ENCODE data around the gene ABLIM2.

The ABLIM2 gene

DNA sequence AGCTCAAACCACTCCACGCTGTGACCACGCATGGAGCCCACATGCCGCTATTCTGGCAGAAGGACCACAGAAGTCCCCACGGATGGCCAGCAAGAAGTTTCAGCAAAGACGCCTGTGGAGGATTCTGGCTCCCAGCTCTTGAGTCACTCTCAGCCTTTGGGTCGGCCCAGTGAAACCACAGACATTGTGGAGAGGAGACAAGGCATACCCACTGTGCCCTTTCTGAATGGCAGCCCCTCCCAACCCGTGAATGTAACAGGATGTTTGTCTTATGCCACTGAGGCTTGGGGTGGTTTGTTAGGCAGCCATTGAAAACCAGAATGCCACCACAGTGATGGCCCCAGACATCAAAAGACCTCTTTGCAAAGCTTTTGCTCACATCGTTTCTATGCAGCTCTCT, 42.7 kb downstream of the ABLIM2 start:
- DNase-seq = no peak

DNA sequence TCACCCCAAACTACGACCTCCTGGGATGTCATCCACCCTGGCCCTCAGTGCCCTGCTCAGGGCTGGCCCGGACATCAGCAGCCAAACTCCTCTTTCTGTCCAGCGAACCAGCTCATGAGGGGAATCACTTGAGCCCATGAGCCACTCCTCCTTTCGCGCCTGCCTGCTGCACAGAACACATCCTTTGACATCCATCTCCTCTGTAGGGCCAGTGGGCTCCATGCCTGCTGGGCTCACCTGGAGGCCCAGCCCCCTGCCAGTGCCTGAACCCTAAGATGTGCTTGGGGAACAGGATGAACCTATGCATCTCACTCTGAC, 43.5 kb downstream of the ABLIM2 start:
- no peak for DNase-seq

DNA sequence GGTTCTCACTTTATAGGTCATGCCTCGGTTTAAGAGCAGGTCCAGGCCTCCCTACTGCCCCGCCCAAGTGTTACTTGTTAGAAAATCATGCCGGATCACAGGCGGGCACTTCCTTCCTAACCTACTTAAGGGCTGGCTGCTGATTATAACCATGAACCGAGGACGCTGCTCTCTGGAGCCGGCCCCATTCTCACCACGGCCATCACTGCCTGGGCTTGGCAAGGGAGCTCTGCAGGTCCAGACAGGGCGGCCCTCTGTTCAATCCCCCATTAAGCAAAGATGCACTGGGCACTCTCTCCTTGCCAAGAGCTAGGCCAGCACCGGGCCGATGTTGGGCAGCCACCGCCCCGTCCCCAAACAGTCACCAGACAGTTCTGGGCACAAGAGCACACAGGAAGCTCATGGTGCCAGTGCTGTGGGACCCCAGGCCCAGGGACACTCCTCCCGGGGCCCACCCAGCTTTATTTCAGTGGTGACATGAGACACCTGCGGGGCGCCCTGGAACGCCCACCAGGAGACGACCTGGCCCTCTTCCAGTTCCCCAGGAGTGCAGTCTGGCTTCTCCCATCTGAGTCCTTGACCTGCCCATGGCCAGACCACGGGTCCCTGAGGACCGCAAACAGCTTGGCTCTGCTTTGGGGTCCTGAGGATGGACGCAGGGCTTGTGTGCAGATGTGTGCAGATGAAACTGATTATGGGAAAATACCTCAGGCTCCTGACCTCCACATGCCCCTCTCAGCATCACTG, 44.0 kb downstream of the ABLIM2 start:
- DNase-seq = no peak

DNA sequence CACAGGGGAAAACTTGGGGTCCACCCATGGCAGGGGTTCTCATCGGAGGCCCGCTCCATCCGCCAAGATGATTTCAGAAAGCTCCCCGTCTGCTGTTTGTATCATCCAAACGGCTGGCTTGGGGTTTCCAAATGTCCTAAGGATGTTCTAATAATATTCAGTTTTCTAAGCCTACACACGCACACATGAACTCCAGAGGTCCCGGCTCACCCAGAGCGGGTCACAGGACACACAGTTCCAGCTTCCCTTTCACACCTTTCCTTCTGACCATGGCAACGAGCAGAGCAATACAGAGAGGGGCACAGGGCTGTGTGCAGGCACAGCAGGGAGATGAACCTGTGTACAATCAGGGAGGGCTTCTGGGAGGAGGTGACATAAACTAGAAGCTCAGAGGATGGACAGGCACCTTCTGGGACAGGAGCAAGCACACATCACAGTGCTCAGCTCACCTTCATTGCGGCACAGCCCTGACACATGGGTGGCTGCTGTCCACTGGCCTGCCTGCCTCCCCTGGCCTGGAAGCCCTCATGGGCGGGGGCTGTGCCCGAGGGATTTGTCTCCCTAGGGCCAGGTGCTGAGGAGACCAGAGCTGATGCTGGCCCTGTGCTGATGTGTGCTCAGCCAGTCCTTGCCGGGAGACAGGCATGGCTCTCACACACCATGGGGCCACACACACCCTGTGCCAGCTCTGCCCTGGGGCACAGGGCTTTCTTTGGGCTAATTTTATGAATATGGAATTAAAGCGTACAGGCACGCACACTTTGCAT, 44.8 kb downstream of the ABLIM2 start:
- no peak for DNase-seq

DNA sequence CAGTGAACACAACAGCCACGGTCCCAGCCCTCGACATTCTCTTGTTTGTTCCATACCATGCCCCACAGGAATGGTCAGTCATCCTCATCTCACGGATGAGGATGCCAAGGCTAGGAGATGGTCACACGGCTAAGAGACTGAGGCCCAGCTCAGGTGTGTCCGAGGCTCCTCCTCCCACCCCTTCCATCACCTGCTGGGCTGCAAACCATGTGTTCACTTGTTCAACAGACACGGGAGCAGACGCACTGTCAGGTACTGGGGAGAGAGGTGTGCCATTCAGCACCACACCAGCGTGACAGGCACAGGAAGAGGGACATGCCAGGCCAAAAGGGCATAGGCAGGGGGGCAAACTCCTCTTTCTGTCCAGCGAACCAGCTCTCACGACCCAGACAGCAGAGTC, 45.9 kb downstream of the ABLIM2 start:
- no peak for DNase-seq

DNA sequence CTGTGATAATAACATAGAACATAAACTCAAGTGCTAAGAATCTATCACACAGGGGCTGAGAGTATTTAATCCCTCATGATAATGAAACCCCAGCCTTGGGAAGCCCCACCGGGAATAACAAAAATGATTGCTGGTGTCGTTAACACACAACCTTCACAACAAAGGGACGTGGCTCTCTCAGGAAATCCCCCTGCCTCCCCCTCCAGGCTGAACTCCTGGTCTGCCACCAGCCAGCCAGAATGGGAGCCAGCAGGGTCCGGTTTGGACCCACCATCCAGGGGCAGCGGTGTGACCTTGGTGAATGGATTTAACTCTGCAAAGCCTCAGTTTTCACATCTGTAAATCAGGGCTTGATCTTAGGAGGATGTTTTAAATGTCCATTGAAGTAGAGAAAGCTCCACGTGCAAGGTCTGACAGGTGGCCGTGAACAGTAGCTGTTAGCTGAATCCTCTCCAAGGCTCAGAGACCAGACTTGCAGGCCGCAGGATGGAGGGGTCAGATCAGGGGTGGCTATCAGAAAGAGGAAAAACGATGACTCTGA, 46.5 kb downstream of the ABLIM2 start:
- DNase-seq = no peak

DNA sequence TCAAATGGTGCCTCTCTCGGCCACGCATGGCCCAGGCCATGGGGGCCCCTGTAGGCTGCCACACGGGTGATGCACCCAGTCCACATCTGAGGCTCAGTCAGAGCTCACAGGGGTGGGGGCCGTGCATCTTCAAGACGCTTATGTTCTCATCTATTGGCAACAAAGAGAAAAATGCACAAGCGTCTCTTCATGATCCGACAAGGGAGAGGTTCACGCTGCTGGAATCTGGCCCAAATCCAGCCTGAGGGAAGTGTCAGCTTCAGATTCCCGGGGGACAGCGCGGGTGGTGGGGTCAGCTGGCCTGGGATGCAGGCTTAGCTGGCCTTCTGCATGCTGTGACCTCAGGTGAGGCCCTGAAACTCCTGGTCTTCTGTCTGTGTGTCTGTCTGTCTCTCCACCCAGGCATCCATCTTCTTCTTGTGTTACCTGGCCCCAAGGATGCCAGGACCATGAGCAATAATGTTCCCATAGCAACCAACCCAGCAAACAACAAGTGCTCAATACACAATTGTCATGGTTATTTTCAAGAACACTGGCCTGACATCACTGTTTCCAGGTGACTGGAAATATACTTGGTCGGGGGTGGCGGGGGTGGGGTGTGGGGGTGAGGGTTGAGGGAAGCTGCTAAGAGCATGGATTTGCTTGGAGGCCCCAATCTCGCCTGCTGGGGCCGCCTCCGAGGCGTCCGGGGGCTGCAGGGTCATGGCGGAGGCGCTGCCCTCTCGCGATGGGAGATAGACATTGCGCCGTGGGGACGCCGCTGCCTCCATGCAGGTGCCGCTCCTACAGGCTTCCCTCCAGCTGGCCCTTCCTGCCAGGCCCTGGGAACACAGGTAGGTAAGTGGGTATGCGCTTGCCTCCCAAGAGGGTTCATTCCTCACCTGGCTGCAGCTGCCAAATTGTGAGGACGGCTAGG, 48.3 kb downstream of the ABLIM2 start:
- no peak for DNase-seq

DNA sequence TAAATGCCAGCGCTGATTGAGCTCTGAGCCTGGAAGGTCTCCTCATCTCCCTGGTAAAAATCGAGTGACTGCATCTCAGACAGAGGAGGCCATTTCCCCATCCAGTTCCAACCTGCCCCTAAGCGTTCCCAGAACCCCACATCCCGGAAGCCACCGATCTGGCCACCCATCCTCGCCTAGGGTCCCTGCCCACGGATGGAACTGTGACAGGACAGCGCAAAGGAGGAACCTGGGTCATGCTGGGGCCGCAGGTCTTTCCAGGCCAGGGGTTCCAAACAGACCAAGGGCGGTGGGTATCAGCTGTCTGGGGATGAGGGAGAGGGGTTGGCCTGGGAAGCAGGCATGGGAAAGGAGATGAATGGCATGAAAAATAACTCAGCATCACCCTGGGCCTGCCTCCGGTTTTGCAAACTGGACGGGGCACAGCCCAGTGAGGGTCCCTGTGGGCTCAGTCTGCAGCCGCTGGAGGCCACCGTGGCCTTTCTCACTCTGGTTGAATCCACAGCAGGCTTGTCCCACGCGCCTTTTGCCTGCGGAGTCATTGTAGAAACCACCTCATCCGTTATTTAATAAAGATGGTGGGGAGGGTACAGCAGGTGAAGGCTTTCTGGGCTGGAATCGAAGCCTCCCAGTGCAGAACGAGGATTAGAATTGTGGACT, 49.1 kb downstream of the ABLIM2 start:
- no peak for DNase-seq

DNA sequence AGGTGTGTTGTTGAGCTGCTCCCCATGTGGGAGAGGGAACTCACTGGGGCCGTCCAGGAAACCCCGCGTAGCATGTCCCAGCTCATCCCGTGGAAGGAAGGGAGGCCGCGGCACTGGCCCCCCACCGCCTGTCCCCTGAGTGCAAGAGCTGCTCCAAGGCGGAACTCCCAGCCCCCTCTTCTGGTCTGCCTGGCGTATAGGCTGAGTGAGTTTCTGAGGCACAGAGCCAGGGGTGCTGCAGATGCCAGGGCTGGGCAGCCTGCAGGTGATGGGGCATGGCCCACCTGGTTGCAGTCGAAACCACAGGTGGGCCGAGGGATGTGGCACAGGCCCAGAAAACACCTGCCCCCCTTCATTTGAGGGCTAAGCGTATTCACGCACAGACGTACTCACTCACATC, 49.6 kb downstream of the ABLIM2 start:
- DNase-seq = no peak

DNA sequence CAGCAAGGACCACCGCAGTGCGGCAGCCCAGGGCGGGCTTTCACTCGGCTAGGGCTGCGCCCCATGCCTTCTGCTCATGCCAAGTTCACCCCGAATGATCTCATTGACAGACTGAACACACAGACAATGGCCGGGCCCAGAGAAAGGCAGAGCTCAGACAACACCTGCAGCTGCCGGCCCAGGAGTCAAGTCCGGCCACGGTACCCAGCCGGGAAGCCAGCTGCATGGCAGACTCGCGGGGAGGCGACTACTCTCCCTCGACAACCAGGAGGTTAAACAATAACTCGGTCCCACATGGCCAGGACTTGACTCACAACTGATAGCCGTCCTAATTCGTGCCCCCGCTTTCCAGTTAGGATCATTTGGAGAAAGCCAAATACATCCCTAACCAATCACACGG, 50.4 kb downstream of the ABLIM2 start:
- DNase-seq = no peak

DNA sequence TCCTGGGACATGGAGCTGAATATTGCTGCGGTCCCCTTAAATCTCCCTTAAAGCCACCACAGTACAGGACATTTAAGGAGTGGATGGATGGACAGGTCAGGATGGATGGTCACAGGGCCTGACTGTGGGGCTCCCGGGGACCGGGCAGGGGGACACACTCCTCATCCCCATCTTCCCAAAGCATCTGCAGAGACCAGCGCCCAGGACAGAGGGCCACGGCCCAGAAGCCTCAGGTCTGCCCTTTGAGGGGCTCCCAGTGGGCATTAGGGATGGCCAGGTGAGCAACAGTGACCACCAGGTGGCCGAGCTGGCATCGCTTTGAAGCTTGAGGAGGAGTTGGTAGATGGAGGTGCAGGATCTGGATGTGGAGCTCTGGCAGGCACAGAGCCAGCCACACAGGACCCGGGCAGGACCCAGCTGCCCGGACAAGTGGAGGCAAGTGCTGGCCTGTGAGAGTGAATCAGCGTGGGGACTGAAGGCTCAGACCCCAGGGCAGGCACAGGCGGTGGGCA, 51.4 kb downstream of the ABLIM2 start:
- DNase-seq = no peak

DNA sequence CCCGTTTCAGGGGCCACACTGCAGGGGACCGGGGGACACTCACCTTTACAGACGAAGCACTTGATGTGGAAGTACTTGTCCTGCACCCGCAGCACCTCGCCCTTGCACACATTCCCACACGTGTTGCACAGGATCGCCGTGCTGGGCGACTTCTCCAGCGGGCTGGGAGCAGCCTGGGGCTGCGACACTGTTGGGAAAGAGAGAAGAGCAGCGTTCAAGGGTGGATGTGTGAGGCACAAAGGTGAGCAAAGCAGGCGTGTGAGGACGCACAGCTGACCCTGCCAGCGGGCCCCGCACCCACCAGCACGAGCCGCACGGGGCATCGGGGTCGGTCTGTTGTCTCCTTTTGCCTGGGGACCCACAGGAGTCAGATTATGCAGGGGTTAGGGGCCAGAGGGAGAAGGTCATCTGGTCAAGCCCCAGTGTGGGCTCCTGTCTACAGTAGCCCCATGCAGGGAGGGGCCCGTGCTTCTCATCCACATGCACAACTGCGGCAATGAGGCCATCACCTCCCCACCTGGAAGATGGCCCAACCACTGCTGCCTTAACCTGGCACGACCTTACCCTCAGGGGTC, 52.1 kb downstream of the ABLIM2 start:
- no peak for DNase-seq

DNA sequence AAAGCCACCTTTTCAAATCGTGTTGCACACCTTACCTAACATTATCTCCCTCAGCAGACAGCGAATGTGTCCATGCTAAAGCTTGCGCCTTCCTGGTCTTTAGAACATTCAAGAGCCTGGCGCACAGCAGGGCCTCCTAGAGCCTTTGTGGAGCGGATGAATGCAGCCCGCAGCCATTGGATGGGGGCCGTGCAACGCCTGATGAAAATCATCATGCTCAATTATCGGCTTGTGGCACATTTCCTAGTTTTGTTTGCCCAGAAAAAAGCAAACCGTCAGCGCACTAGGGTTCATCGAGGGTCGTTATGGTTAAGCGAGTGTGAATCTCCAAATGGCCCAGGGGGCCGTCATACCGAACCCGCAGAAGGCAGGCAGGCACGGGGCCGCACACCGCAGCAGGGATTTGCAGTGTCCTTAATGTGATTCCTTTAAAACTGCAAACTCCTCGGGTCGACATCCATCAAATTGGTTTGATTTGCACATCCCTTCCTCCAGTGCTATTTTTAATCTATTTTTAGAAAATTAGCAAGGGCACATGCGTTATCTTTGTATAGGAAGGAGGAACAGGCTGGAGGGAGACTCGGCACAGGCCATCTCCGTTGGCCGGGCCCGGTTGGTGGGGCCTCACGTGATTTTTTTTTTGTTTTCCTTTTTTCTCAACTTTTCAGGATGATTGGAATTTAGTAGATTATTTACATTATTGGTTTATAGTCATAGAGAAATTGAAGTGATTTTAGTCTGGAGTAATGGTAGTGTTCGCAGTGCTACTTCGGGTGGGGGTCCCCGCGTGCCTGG, 53.1 kb downstream of the ABLIM2 start:
- DNase-seq = no peak

DNA sequence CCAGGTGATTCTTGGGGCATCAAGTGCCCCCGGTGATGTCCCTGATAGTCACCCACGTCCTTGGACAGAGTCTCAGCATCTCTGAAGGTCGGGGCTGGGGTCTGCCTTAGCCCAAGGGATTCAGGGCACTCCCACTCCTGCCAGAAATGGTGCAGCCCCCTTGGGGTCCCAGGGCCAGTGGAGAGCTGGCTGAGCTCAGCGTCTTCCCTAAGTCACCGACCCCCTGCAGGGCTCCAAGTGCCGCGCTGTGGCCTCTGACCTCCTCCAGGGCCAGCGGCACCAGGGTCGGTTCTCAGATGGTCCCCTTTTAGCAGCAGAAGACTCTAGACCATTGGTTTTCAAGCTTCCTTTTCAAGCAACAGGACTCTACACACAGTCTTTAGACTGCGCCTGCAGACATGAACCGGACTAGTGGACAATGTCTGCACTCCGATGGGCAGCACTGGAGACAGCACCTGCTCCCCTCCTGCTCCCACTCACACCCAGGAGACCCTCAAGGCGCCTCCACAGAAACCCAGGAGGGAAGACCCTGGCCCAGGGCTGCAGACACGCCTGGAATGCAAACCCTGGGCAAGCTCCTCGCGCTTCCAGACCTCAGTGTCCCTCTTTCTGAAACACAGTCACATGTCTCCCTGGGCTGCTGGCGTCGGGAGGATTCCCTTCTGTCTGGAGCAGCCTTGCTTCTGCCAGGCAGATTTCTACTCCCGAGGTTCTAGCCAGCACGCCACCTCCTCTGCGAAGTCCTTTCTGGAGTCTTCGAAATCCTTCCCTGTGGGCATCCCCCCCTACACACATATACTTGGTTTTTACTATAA, 53.9 kb downstream of the ABLIM2 start:
- DNase-seq = no peak

DNA sequence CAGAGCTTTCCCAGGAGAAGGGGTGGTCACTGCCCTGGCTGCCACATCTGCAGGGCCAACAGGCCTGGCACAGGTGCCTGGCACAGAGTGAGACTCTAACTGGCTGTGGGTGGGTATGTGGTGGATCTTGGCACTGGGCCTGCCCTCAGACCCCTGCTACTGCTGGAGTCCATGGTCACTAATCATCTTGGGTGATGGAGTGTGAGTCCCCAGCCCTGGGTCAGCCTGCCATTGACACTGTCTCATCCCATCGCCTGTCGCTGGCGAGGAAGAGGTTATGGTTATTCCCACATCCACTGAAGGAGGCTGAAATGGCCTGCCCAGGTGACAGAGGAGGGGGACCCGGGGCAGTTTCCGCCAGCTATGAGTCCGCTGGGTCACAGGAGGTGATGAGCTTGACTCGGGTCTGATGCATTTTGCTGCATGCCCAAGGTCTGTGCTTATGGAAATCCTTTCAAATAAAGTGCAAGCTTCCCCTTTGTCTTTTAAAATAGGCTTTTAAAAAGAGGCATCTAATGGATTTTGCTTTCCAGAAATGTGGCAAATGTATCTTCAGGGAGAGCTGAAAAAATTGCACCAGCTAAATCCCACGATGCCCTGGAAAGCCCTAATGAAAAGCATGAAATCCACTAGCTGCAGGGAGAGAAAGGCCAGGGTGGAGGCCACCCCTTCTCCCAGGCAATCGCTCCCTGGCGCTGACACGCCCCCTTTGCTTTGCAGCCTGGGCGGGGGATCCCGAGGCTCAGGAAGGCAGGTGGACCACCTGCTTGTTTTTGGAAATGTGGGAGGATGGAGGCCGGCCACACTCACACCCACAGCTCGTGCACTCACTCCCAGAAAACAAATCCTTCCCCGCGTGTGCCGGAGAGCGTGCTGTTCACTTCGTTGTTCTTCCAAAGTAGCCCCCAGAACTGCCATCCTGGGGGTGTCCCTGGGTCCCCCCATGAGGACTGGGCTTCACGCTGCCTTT, 54.9 kb downstream of the ABLIM2 start:
- DNase-seq = no peak

DNA sequence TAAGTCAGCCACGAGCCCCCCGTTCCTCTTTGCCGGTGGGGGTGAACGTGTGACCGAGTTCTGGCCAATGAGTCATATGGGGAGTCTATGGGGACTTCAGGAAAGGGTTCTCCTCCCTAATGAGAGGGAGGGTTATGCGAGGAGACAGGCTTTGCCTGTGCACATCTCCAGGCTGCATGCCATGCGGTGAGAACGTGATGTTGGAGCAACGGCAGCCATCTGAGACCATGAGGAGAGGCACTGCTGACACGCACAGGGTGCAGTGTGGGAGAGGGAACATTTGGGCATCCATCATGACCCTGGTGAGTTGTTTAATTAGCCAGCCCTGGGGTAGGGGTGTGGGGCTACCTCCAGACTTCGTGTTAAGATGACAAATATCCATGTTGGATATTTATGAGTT, 55.8 kb downstream of the ABLIM2 start:
- no peak for DNase-seq

DNA sequence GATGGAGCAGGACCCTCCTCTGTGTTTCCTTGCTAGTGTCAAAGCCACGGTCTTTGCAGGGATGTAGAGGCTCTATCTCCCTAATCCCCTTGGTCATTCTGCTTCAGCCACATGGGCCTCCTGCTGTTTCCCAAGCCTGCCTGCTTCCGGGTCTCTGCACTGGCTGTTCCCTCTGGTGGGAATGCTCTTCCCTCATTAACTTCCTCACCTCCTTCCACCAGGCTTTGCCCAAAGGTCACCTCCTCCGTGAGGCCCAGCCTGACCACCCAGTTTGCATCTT, 56.6 kb downstream of the ABLIM2 start:
- no peak for DNase-seq

DNA sequence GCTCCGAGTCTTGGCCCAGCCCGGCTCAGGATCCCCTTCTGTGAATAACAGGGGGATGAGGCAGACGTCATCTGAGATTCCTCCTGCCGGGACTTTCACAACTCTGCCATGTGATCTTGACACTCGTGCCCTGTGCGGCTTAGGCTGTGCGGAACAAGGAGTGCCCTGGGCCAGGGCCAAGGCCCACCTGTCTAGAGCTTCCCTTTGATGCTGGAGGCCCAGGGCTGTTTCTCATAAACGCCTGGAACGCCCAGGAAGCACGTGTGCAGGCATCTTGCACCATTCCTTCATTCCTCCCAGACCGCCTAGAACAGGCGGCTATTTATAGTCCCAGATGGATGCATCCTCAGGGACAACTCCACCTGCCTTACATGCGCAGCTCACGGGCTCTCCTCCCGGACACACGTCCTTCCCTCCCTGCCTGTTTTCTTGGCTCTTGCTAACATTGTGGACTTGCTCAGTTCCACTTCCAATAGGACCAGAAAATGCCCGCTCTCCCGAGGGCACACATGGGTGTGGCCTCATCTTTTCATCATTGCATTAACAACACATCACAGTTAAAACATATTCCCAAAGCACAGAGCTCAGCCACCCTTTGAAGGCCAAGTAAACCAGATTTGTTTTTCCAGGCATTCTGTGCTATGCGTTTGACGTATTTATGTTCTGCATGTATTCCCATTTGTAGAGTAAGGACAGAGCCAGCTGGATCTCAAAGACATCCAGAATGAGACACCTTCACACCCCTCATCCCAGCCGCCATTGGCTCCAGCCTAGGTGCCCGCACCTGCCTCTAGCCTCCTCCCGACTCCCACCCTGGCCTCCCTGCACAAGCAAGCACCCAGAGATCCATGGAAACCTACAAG, 57.2 kb downstream of the ABLIM2 start:
- DNase-seq = no peak

Measured in SHP77 treated with DMSO at 0.1 percent for 48 hours (cell line).